Measurements from ENCODE around the gene LRIG3. TPM values are rescaled to one million over a fixed set of nuclear protein-coding genes. Genes with fewer than 3 reads are reported as not detected.

Gene LRIG3
- total and polyA plus RNA-seq, 7 donors = 2.8 to 186 (median 58.1) TPM

DNA sequence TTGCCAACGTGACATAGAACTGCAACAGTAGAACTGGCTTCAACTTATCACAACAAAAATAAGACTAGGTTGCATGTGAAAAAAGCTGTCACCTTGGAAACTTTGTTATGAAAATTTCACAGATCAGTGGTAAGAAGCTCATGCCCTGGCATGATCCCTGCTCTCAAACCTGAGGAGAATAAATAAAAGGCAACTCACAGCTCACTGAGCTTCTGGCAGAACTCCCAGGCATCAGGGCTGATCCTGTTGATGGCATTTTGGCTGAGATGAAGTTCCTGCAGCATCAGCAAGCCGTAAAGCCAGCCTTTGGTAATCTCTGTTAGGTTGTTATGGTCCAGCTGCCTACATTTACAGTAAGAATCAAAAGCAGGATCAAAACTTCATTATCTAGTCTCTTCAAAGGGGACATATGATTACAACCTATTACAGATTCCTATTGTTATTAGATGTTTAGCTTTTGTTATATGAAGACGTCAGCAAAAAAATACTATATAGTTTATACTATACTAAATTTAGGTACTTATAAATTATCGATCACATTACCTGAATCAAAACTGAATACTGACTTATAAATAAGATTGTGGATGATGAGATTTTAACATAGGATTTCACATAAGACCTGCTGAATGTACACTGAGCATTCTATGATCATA is 32.0 kb downstream of the LRIG3 start:
- H3K9me3 ChIP-seq = no peaks in the 10 kb centered on the region
- TF ChIP-seq POLR2A (IDR thresholded peaks at IDR 0.05) = no peak
- TF ChIP-seq, protein P1, sequence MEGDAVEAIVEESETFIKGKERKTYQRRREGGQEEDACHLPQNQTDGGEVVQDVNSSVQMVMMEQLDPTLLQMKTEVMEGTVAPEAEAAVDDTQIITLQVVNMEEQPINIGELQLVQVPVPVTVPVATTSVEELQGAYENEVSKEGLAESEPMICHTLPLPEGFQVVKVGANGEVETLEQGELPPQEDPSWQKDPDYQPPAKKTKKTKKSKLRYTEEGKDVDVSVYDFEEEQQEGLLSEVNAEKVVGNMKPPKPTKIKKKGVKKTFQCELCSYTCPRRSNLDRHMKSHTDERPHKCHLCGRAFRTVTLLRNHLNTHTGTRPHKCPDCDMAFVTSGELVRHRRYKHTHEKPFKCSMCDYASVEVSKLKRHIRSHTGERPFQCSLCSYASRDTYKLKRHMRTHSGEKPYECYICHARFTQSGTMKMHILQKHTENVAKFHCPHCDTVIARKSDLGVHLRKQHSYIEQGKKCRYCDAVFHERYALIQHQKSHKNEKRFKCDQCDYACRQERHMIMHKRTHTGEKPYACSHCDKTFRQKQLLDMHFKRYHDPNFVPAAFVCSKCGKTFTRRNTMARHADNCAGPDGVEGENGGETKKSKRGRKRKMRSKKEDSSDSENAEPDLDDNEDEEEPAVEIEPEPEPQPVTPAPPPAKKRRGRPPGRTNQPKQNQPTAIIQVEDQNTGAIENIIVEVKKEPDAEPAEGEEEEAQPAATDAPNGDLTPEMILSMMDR (IDR thresholded peaks at IDR 0.05) = no peak
- peak in 1 of 4 donors; percentile 8 for TF ChIP-seq EP300 (IDR thresholded peaks at IDR 0.05)
- TF ChIP-seq POLR2AphosphoS5 (IDR thresholded peaks at IDR 0.05) = peak in 3 of 4 donors; percentile 52 to 55 (median 53)
- intact Hi-C loops (cut with DNase I) = no loop called here
- peak overlapping the region in 3 of 4 donors; percentile 2 to 48 (median 45) for H3K27ac ChIP-seq
- H3K27me3 ChIP-seq = no peaks in the 10 kb centered on the region
- WGBS, 2 donors = 74 to 75% methylated on average over 4 of the region's 4 CpGs
- H3K4me1 ChIP-seq = peaks cover 0 to 65% (median 27%) of the 10 kb centered on the region in 4 donors
- peak; percentile 77 for DNase-seq
- no peak overlapping the region for H3K4me3 ChIP-seq
- peaks cover 4 to 68% (median 12%) of the 10 kb centered on the region in 4 donors for H3K36me3 ChIP-seq

DNA sequence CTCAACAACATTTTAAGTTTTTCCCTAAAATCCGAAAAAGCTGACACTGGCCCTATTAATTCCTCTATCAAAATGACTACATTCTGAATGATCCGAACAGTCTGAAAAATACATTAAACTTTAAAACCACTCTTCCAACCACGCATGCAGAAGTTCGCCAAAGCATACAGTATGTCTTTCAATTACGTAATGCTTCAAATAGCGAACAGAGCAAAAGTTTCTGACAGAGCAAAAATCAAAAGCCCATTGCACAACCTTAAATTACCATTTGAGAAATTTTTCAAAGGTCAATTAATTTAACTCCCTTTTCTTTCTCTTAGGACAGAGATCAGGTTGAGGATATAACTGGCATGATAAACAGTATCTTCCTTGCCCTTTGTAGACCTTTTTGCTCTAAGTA is 33.2 kb downstream of the LRIG3 start:
- intact Hi-C loops (cut with DNase I) = no loop called here
- Histone ChIP-seq H3K4me1 (peaks cover 0 to 63% (median 27%) of the 10 kb centered on the region in 4 donors), H3K36me3 (peaks cover 4 to 80% (median 12%) of the 10 kb centered on the region in 4 donors), H3K9me3 (no peaks in the 10 kb centered on the region), H3K27ac (peak overlapping the region in 1 of 4 donors; percentile 45), H3K27me3 (no peaks in the 10 kb centered on the region), H3K4me3 (no peak overlapping the region)
- no peak for DNase-seq
- TF ChIP-seq POLR2AphosphoS5 (IDR thresholded peaks at IDR 0.05) (no peak), EP300 (IDR thresholded peaks at IDR 0.05) (no peak), POLR2A (IDR thresholded peaks at IDR 0.05) (no peak)
- TF ChIP-seq, protein P1 (IDR thresholded peaks at IDR 0.05) = no peak
- WGBS, 2 donors = 84 to 93% methylated on average over 6 of the region's 6 CpGs

DNA sequence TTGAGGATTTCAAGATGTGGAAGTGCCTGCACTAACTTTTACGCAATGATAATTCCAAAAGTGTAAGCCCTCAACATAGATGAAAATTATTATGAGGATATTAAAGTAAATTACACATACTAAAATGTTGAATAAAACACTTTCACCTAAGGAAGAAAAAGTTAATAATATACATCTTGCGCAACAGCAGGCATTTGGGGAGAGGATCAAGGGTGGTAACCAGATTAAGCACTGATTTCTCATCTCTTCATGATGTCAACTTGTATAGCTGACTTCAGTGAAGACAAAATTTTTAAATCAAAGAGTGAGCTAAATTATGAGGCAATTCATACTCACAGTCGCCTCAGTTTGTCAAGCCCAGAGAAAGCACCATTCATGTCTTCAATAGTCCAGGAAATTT is 33.8 kb downstream of the LRIG3 start:
- H3K4me3 ChIP-seq = no peak overlapping the region
- no peaks in the 10 kb centered on the region for H3K27me3 ChIP-seq
- WGBS, 2 donors = 94 to 95% methylated on average over 3 of the region's 3 CpGs
- intact Hi-C loops (cut with DNase I) = no loop called here
- H3K4me1 ChIP-seq = peaks cover 0 to 62% (median 27%) of the 10 kb centered on the region in 4 donors
- DNase-seq = no peak
- H3K36me3 ChIP-seq = peaks cover 4 to 86% (median 12%) of the 10 kb centered on the region in 4 donors
- H3K27ac ChIP-seq = no peak overlapping the region
- no peaks in the 10 kb centered on the region for H3K9me3 ChIP-seq
- TF ChIP-seq EP300 (IDR thresholded peaks at IDR 0.05) (no peak), POLR2A (IDR thresholded peaks at IDR 0.05) (no peak), POLR2AphosphoS5 (IDR thresholded peaks at IDR 0.05) (no peak)
- TF ChIP-seq, protein P1 (IDR thresholded peaks at IDR 0.05) = no peak

DNA sequence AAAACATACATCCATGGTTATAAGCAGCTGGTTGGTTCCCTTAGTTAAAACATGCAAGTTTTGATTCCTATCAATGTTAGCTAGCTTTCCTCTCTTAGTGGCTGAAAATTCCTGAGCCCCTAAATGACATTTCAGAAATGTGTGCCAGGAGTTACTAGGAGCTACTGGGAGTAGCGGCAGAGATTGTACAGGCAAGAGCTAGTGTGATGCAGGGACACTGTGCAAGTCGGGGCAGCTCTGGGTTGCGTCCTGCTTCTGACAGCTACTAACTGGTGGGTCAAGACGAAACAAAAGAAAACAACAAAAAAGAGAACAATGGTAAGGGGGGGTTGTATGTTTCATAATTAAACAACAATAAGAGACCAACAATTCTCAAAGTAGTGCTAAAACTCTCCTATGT is 35.4 kb downstream of the LRIG3 start:
- no peak for DNase-seq
- WGBS, 2 donors = 80 to 94% methylated on average over 4 of the region's 4 CpGs
- H3K27me3 ChIP-seq = no peaks in the 10 kb centered on the region
- H3K36me3 ChIP-seq = peaks cover 5 to 95% (median 18%) of the 10 kb centered on the region in 4 donors
- peaks cover 0 to 62% (median 27%) of the 10 kb centered on the region in 4 donors for H3K4me1 ChIP-seq
- intact Hi-C loops (cut with DNase I) = loop anchor here (5.0 kb wide), 1 partner anchor 32 kb away; no protein-coding TSS in a partner anchor
- H3K9me3 ChIP-seq = no peaks in the 10 kb centered on the region
- H3K27ac ChIP-seq = peak overlapping the region in 1 of 4 donors; percentile 24
- H3K4me3 ChIP-seq = no peak overlapping the region
- TF ChIP-seq POLR2AphosphoS5 (IDR thresholded peaks at IDR 0.05) (no peak), EP300 (IDR thresholded peaks at IDR 0.05) (no peak), POLR2A (IDR thresholded peaks at IDR 0.05) (no peak)
- TF ChIP-seq, protein P1 (IDR thresholded peaks at IDR 0.05) = no peak

All from sigmoid colon (tissue), 7 donors.